KOPT-K1 (cell line): ENCODE data around the gene CCIN.

Experiments
- H3K27ac ChIP-seq: fragments of 200-600 bp; sonication (generic); 2 replicates; pipeline ENCODE4 v1.5.1; 2016; ENCODE audit warnings: antibody characterized with exemption, mild to moderate bottlenecking, low read depth, low read length; ENCODE audit not compliant: poor library complexity, severe bottlenecking
- H3K36me3 ChIP-seq: fragments of 200-600 bp; sonication (generic); 2 replicates; pipeline ENCODE4 v1.5.1; 2017; ENCODE audit warnings: antibody characterized with exemption, mild to moderate bottlenecking, low read length, moderate library complexity; ENCODE audit not compliant: insufficient read depth
- H3K9me3 ChIP-seq: fragments of 200-600 bp; sonication (generic); 2 replicates; pipeline ENCODE4 v1.5.1; 2017; ENCODE audit warnings: antibody characterized with exemption, low read length, mild to moderate bottlenecking; ENCODE audit not compliant: insufficient read depth, poor library complexity, severe bottlenecking

The CCIN gene

GRCh38 chr9:36187414-36187813, 18.2 kb downstream of the CCIN start:
- Histone ChIP-seq H3K9me3 (no peaks in the 10 kb centered on the region), H3K36me3 (0 out of 2 replicates have a peak, but pooled peaks cover 1% of the 10 kb centered on the region), H3K27ac (no peak overlapping the region)

- Histone ChIP-seq H3K27ac (no peak overlapping the region), H3K36me3 (peaks cover 8% of the 10 kb centered on the region; the same call in 1 of the 2 replicates), H3K9me3 (no peaks in the 10 kb centered on the region)
Measured at GRCh38 chr9:36188212-36188611, 19.0 kb downstream of the CCIN start.

- no peaks in the 10 kb centered on the region for H3K9me3 ChIP-seq
Measured at GRCh38 chr9:36189976-36190375, 20.8 kb downstream of the CCIN start.

GRCh38 chr9:36190388-36191289, 21.5 kb downstream of the CCIN start, which contains the start of gene CLTA:
TSS of gene CLTA (plus strand) at chr9:36190921. CDS start at chr9:36191057, 136 bp downstream.
- Histone ChIP-seq H3K36me3 (peaks cover 32% of the 10 kb centered on the region), H3K27ac (peak within 1 kb of the TSS; percentile 85), H3K9me3 (no peaks in the 10 kb centered on the region)

More at GRCh38 chr9:36189976-36190375, 20.8 kb downstream of the CCIN start:
- Histone ChIP-seq H3K27ac (peak overlapping the region; percentile 85), H3K36me3 (peaks cover 25% of the 10 kb centered on the region)

- Histone ChIP-seq H3K9me3 (no peaks in the 10 kb centered on the region), H3K27ac (peak overlapping the region; percentile 85), H3K36me3 (peaks cover 36% of the 10 kb centered on the region)
Measured at GRCh38 chr9:36191290-36191645, 22.1 kb downstream of the CCIN start.

- H3K27ac ChIP-seq, result peak overlapping the region; percentile 85
- H3K36me3 ChIP-seq, result peaks cover 40% of the 10 kb centered on the region
- no peaks in the 10 kb centered on the region for H3K9me3 ChIP-seq
Measured at GRCh38 chr9:36191686-36192085, 22.5 kb downstream of the CCIN start.

GRCh38 chr9:36192196-36192595, 23.0 kb downstream of the CCIN start:
- Histone ChIP-seq H3K27ac (peak overlapping the region; percentile 85), H3K36me3 (peaks cover 45% of the 10 kb centered on the region), H3K9me3 (no peaks in the 10 kb centered on the region)

GRCh38 chr9:36193023-36193422, 23.8 kb downstream of the CCIN start:
- Histone ChIP-seq H3K27ac (no peak overlapping the region), H3K9me3 (no peaks in the 10 kb centered on the region), H3K36me3 (peaks cover 53% of the 10 kb centered on the region)

GRCh38 chr9:36194326-36195000, 25.3 kb downstream of the CCIN start:
- H3K27ac ChIP-seq, result no peak overlapping the region
- H3K9me3 ChIP-seq, result no peaks in the 10 kb centered on the region
- peaks cover 68% of the 10 kb centered on the region for H3K36me3 ChIP-seq

GRCh38 chr9:36204906-36205547, 35.8 kb downstream of the CCIN start:
- Histone ChIP-seq H3K27ac (no peak overlapping the region), H3K9me3 (no peaks in the 10 kb centered on the region), H3K36me3 (peaks cover 100% of the 10 kb centered on the region)

- Histone ChIP-seq H3K36me3 (peaks cover 100% of the 10 kb centered on the region), H3K9me3 (no peaks in the 10 kb centered on the region), H3K27ac (no peak overlapping the region)
Measured at GRCh38 chr9:36207016-36207415, 37.8 kb downstream of the CCIN start.

GRCh38 chr9:36207546-36208012, 38.4 kb downstream of the CCIN start:
- Histone ChIP-seq H3K27ac (no peak overlapping the region), H3K36me3 (peaks cover 100% of the 10 kb centered on the region), H3K9me3 (no peaks in the 10 kb centered on the region)

- no peaks in the 10 kb centered on the region for H3K9me3 ChIP-seq
- no peak overlapping the region for H3K27ac ChIP-seq
- H3K36me3 ChIP-seq, result peaks cover 100% of the 10 kb centered on the region
Measured at GRCh38 chr9:36208521-36209253, 39.5 kb downstream of the CCIN start.

GRCh38 chr9:36210722-36211121, 41.5 kb downstream of the CCIN start:
- peaks cover 100% of the 10 kb centered on the region for H3K36me3 ChIP-seq
- no peaks in the 10 kb centered on the region for H3K9me3 ChIP-seq
- no peak overlapping the region for H3K27ac ChIP-seq
